ENCODE data around the gene MYDGF. TPM values are rescaled to one million over a fixed set of nuclear protein-coding genes. Genes with fewer than 3 reads are reported as not detected.

Gene MYDGF
- total RNA-seq, 1 donor from 2014 or later = 314 TPM

DNA sequence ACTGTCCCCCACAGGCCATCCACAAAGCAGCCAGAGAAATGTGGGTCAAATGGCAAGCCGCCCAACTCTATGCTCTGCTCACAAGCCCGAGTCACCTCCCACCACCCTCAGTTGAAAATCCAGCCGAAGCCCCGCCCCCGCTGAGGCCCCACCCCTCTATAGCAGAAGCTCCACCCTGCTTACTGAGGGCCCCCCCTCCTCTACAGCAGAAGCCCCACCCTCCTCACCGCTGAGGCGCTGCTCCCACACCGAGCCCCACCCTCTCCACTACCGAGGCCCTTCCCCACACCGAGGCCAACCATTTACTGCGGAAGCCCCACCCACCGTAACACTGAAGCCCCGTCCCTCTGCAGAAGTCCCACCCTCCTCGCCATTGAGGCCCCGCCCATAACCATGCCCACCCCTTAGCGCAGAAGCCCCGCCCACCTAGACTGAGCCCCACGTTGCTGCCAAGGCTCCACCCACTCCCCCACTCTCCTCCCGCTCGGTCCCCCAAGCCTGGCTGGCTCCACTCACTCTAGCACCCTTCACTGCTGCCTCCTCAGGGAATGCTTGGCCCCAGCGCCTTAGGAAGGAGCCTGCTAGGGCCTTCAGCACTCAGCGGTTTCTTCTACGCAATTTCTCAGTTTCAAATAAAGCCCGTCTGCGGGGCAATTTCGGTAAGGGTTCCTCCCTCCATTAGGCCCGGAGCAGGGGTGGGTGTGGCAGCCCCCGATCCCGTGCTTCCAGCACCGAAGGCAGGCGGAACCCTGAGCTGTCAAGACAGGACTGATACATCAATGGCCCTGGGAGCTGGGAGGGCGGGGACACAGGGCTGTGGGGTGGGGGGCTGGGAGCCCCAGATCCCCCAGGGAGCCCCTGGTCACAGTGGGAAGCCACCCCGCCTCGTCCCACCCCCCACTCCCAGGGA is 9.0 kb upstream of the MYDGF start:
- TF ChIP-seq CTCF (IDR thresholded peaks at IDR 0.05; ENCODE audit: insufficient read depth, low read length, severe bottlenecking) = no peak
- peaks cover 31% of the 10 kb centered on the region for H3K36me3 ChIP-seq (ENCODE audit: control insufficient read depth, insufficient read depth, low read length)
- no peaks in the 10 kb centered on the region for H3K27me3 ChIP-seq (ENCODE audit: control insufficient read depth, insufficient read depth, low read length)
- no peak for FAIRE-seq
- no peak overlapping the region for H3K4me3 ChIP-seq (ENCODE audit: low read depth, low read length)
- no peak for DNase-seq (ENCODE audit: low read depth)

DNA sequence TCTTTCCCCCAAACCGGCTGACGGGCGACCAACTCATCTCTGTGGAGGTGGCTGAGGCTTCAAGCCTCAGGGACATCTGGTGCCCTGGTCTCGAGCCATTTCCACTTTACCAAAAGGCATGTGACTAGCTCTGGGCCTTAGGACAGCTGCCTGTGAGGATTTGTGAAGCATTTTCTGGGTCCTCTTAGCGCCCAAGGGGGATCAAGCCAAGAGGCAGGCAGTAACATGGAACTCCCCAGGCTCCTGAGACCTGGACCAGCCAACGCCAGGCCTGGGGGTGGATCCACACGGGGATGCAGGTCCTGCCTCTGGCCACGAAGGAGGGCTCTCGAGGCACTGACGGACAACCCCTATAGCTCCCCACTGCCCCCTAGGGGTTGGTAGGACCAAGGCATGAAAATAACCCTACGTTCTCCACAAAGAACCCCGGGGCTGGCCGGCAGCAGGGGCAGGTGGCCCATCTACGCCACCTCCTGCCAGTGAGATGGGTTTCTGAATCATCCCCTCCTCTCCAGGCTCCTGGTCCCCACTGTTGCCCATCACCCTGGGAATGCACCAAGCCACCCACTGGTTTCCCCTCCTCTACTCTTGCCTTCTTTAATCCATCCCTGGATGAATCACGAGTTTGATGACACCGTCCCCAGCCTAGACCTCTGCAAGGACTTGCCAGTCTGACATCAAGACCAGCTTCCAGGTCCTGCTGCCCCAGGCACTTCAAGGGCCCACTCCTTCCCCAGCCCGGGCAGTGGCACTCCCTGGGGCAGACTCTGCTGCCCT is 7.0 kb upstream of the MYDGF start:
- Histone ChIP-seq H3K4me3 (ENCODE audit: low read depth, low read length) (no peak overlapping the region), H3K36me3 (ENCODE audit: control insufficient read depth, insufficient read depth, low read length) (peaks cover 17% of the 10 kb centered on the region), H3K27me3 (ENCODE audit: control insufficient read depth, insufficient read depth, low read length) (no peaks in the 10 kb centered on the region)
- FAIRE-seq = no peak
- peak; percentile 74 for TF ChIP-seq CTCF (IDR thresholded peaks at IDR 0.05; ENCODE audit: insufficient read depth, low read length, severe bottlenecking)
- peak; percentile 30 for DNase-seq (ENCODE audit: low read depth)

- H3K27me3 ChIP-seq (ENCODE audit: control insufficient read depth, insufficient read depth, low read length) = no peaks in the 10 kb centered on the region
- no peak for FAIRE-seq
- H3K4me3 ChIP-seq (ENCODE audit: low read depth, low read length) = no peak overlapping the region
Measured at GRCh38 chr19:4675346-4675745, 5.2 kb upstream of the MYDGF start.

DNA sequence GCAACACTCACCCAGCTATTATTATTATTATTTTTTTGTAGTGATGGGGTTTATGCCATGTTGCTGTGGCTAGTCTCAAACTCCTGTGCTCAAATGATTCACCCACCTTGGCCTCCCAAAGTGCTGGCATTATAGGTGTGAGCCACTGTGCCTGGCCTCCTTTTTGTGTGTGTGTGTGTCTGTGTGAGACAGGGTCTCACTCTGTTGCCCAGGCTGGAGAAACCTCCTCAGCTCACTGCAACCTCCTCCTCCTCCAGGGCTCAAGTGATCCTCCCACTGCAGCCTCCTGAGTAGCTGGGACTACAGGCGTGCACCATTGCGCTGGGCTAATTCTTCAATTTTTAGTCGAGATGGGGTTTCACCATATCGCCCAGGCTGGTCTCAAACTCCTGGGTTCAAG is 3.6 kb upstream of the MYDGF start:
- no peak for TF ChIP-seq CTCF (IDR thresholded peaks at IDR 0.05; ENCODE audit: insufficient read depth, low read length, severe bottlenecking)
- FAIRE-seq = no peak
- peaks cover 11% of the 10 kb centered on the region for H3K36me3 ChIP-seq (ENCODE audit: control insufficient read depth, insufficient read depth, low read length)

More at GRCh38 chr19:4675346-4675745, 5.2 kb upstream of the MYDGF start:
- peaks cover 14% of the 10 kb centered on the region for H3K36me3 ChIP-seq (ENCODE audit: control insufficient read depth, insufficient read depth, low read length)
- no peak for DNase-seq (ENCODE audit: low read depth)
- no peak for TF ChIP-seq CTCF (IDR thresholded peaks at IDR 0.05; ENCODE audit: insufficient read depth, low read length, severe bottlenecking)

DNA sequence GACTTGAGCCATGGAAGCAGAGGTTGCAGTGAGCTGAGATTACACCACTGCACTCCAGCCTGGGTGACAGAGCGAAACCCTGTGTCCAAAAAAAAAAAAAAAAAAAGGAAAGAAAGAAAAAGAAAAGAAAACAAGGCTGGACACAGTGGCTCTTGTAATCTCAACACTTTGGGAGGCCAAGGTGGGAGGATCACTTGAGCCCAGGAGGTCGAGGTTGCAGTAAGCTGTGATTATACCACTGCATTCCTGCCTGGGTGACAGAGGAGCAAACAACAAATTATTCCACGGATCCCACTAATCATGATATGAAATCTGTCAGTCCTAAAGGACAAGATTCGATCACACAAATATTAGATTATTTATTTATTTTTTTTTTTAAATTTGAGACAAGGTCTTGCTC is 3.1 kb upstream of the MYDGF start:
- no peak for TF ChIP-seq CTCF (IDR thresholded peaks at IDR 0.05; ENCODE audit: insufficient read depth, low read length, severe bottlenecking)

More for the DNA sequence above, 3.6 kb upstream of the MYDGF start:
- Histone ChIP-seq H3K4me3 (ENCODE audit: low read depth, low read length) (no peak overlapping the region), H3K27me3 (ENCODE audit: control insufficient read depth, insufficient read depth, low read length) (no peaks in the 10 kb centered on the region)
- no peak for DNase-seq (ENCODE audit: low read depth)

More for the DNA sequence above, 3.1 kb upstream of the MYDGF start:
- FAIRE-seq (no peak), DNase-seq (ENCODE audit: low read depth) (no peak)
- H3K27me3 ChIP-seq (ENCODE audit: control insufficient read depth, insufficient read depth, low read length) = no peaks in the 10 kb centered on the region
- H3K4me3 ChIP-seq (ENCODE audit: low read depth, low read length) = no peak overlapping the region
- H3K36me3 ChIP-seq (ENCODE audit: control insufficient read depth, insufficient read depth, low read length) = peaks cover 11% of the 10 kb centered on the region

Data from bronchial epithelial cell (primary cell).